Measurements from ENCODE around the gene CTNNA3. TPM values are rescaled to one million over a fixed set of nuclear protein-coding genes. Genes with fewer than 3 reads are reported as not detected.

The CTNNA3 gene
- total RNA-seq, 4 donors from 2014 or later = 0.68 to 75.2 (median 1.4) TPM

DNA sequence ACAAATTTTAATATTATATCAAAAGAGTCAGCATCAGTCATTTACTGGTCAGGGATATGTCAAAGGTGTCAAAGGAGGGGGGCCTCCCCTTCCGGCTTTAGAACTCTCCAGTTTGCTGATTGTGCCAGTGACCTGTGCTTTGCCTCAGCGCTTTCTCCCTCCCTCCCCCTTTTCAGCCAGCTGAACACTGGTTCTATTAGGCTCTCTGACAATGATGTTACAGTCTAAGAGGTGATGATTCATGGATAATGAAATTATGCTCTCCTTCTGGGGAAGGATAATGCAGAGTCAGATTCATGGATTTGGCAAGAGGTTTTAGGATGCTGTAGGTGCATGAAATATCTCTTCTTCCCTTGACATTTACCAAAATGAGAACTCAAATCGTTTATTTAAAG lies 764.0 kb downstream of the CTNNA3 start:
- intact Hi-C loops (cut with DNase I; ENCODE audit: low total_unique reads) (no loop called here), in situ Hi-C loops (cut with MboI; ENCODE audit: low pct_ligation_motif_present in 1 of 4, low pct_unique_long_range_greater_than_20kb in 1 of 4, low sequenced_read_pairs in 3 of 4) (no loop called here)
- peaks cover 0 to 3% (median 0%) of the 10 kb centered on the region in 4 donors for H3K4me1 ChIP-seq
- H3K27ac ChIP-seq = no peak overlapping the region
- TF ChIP-seq, protein P1, sequence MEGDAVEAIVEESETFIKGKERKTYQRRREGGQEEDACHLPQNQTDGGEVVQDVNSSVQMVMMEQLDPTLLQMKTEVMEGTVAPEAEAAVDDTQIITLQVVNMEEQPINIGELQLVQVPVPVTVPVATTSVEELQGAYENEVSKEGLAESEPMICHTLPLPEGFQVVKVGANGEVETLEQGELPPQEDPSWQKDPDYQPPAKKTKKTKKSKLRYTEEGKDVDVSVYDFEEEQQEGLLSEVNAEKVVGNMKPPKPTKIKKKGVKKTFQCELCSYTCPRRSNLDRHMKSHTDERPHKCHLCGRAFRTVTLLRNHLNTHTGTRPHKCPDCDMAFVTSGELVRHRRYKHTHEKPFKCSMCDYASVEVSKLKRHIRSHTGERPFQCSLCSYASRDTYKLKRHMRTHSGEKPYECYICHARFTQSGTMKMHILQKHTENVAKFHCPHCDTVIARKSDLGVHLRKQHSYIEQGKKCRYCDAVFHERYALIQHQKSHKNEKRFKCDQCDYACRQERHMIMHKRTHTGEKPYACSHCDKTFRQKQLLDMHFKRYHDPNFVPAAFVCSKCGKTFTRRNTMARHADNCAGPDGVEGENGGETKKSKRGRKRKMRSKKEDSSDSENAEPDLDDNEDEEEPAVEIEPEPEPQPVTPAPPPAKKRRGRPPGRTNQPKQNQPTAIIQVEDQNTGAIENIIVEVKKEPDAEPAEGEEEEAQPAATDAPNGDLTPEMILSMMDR (IDR thresholded peaks at IDR 0.05) = no peak
- TF ChIP-seq POLR2A (IDR thresholded peaks at IDR 0.05) (no peak), EP300 (IDR thresholded peaks at IDR 0.05; ENCODE audit: low read depth) (no peak)
- H3K27me3 ChIP-seq = peaks cover 39% of the 10 kb centered on the region
- DNase-seq = no peak
- no peaks in the 10 kb centered on the region for H3K36me3 ChIP-seq
- H3K9me3 ChIP-seq = no peaks in the 10 kb centered on the region
- WGBS, 2 donors (ENCODE audit: low coverage in 1 of 2) = 52 to 55% methylated on average over 3 of the region's 3 CpGs
- no peak overlapping the region for H3K4me3 ChIP-seq

DNA sequence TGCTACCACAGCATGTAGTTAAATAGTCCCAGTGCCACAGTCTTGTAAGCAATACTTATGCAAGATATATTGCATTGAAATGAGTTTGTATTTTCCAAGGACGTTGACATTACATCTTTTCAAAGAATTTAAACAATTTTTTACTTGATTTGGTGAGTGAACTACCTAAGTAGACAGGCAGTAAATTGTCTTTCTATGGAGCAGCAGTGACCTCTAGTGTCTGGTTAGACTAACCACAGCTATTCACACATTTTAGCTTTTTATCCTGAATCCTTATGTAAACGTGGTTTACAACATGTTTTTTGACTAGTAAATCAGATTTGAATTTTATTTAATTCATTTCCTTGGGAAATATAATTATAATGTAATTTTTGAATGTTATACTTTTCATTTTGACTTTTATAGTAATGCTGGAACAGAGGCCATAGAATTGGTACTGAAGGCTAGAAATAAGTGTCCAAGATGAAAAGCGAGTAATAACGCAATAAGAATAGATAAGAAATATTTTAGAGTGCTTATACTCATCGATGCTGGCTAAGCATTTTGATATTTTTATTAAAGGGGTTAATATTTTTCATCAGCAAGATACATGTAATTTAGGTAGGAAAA lies 764.6 kb downstream of the CTNNA3 start:
- H3K36me3 ChIP-seq = no peaks in the 10 kb centered on the region
- H3K4me3 ChIP-seq = no peak overlapping the region
- intact Hi-C loops (cut with DNase I; ENCODE audit: low total_unique reads) = no loop called here
- WGBS, 2 donors (ENCODE audit: low coverage in 1 of 2) = 29 to 32% methylated on average over 5 of the region's 5 CpGs
- H3K27ac ChIP-seq = no peak overlapping the region
- no peaks in the 10 kb centered on the region for H3K9me3 ChIP-seq
- DNase-seq = no peak
- TF ChIP-seq, protein P1 (IDR thresholded peaks at IDR 0.05) = peak; percentile 66 to 75 (median 71)
- TF ChIP-seq EP300 (IDR thresholded peaks at IDR 0.05; ENCODE audit: low read depth) (no peak), POLR2A (IDR thresholded peaks at IDR 0.05) (no peak), POLR2AphosphoS5 (IDR thresholded peaks at IDR 0.05) (no peak)
- in situ Hi-C loops (cut with MboI; ENCODE audit: low pct_ligation_motif_present in 1 of 4, low pct_unique_long_range_greater_than_20kb in 1 of 4, low sequenced_read_pairs in 3 of 4) = no loop called here
- peaks cover 44% of the 10 kb centered on the region for H3K27me3 ChIP-seq
- H3K4me1 ChIP-seq = peaks cover 0 to 3% (median 0%) of the 10 kb centered on the region in 4 donors

DNA sequence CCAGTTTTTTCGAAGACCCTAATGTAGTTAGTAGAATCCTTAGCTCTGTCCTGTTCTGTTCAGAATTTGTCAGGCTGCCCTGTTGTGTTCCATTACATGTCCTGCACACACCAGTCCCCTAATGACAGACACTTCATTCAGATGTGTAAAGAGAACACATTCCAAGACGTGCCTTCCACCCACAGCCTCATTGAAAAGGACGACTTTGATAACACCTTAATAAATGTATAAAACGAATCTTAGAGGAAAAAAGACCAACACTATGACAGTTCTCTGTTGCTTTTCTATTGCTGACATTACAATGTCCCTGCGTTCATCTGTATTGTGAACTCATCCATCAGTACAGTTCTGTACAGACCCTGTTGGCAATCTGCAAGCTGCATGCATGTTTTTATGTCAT lies 766.6 kb downstream of the CTNNA3 start:
- H3K9me3 ChIP-seq = no peaks in the 10 kb centered on the region
- in situ Hi-C loops (cut with MboI; ENCODE audit: low pct_ligation_motif_present in 1 of 4, low pct_unique_long_range_greater_than_20kb in 1 of 4, low sequenced_read_pairs in 3 of 4) = no loop called here

DNA sequence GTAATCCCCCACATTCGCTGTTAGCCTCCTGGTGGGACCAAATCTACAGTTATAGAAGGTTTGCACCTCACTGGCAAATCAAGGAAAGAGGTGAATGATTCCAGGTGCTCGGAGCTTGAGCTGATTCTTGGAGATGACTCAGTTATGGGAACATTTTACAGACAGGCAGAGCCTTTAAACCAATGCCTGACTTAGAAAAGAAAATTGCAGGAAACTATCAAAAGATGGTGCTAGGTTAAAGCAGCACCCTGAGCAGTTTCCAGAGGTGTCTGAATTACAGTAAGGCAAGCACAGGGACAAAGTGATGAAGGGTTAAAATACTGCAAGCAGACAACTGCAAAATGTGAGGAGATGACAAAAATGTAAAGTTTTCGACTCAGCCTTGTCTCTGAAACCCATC lies 767.2 kb downstream of the CTNNA3 start:
- intact Hi-C loops (cut with DNase I; ENCODE audit: low total_unique reads) = no loop called here
- H3K4me1 ChIP-seq = peaks cover 0 to 13% (median 2%) of the 10 kb centered on the region in 4 donors
- TF ChIP-seq, protein P1 (IDR thresholded peaks at IDR 0.05) = no peak
- no peak for TF ChIP-seq POLR2AphosphoS5 (IDR thresholded peaks at IDR 0.05)
- no peak for TF ChIP-seq POLR2A (IDR thresholded peaks at IDR 0.05)
- no peak for TF ChIP-seq EP300 (IDR thresholded peaks at IDR 0.05; ENCODE audit: low read depth)
- no peak overlapping the region for H3K27ac ChIP-seq
- 40 to 53% methylated on average over 3 of the region's 3 CpGs for WGBS, 2 donors (ENCODE audit: low coverage in 1 of 2)
- in situ Hi-C loops (cut with MboI; ENCODE audit: low pct_ligation_motif_present in 1 of 4, low pct_unique_long_range_greater_than_20kb in 1 of 4, low sequenced_read_pairs in 3 of 4) = no loop called here
- no peak overlapping the region for H3K4me3 ChIP-seq
- no peaks in the 10 kb centered on the region for H3K9me3 ChIP-seq
- H3K36me3 ChIP-seq = no peaks in the 10 kb centered on the region
- no peak for DNase-seq
- H3K27me3 ChIP-seq = peaks cover 48% of the 10 kb centered on the region

More for the DNA sequence above, 766.6 kb downstream of the CTNNA3 start:
- WGBS, 2 donors (ENCODE audit: low coverage in 1 of 2) = 42 to 52% methylated on average over 5 of the region's 5 CpGs
- H3K27me3 ChIP-seq = peaks cover 48% of the 10 kb centered on the region
- no peak overlapping the region for H3K27ac ChIP-seq
- no peak for DNase-seq
- H3K36me3 ChIP-seq = no peaks in the 10 kb centered on the region
- no peak overlapping the region for H3K4me3 ChIP-seq
- intact Hi-C loops (cut with DNase I; ENCODE audit: low total_unique reads) = no loop called here
- peaks cover 0 to 13% (median 2%) of the 10 kb centered on the region in 4 donors for H3K4me1 ChIP-seq
- TF ChIP-seq, protein P1 (IDR thresholded peaks at IDR 0.05) = no peak
- no peak for TF ChIP-seq POLR2AphosphoS5 (IDR thresholded peaks at IDR 0.05)
- TF ChIP-seq POLR2A (IDR thresholded peaks at IDR 0.05) = no peak
- TF ChIP-seq EP300 (IDR thresholded peaks at IDR 0.05; ENCODE audit: low read depth) = no peak
